Common myeloid progenitor, CD34-positive (primary cell): ENCODE results near the gene OR4E2. TPM values are rescaled to one million over a fixed set of nuclear protein-coding genes. Genes with fewer than 3 reads are reported as not detected.
"Not testable (repeated sequence)": the region's sequence is repeated elsewhere in the genome, so short reads cannot be mapped to it uniquely, and the experiment has no call there.

ENCODE experiments used
- CTCF ChIA-PET: fragments of 350-600 bp; sonication (Branson Sonifier 250); formaldehyde crosslinking; loops from one replicate; lab custom pipeline; 2021; ENCODE audit warnings: antibody characterized with exemption; lab: Charles Lee
- POLR2A ChIA-PET: fragments of 350-600 bp; sonication (Branson Sonifier 250); formaldehyde crosslinking; loops from one replicate; lab custom pipeline; 2021; ENCODE audit warnings: antibody characterized with exemption; lab: Charles Lee
- DNase-seq, 3 donors: peaks; one replicate each; pipeline versions ENCODE4 v3.0.0 to v3.0.0-alpha.2; 2013
- H3K27ac ChIP-seq, 2 experiments: 1 replicate in 1 of 2; 2 replicates in 1 of 2; pipeline ENCODE4 v1.7.0; 2013; ENCODE audit warnings: inconsistent platforms in 2 of 2, low read length in 2 of 2, mild to moderate bottlenecking in 2 of 2, low read depth in 1 of 2, moderate library complexity in 1 of 2; ENCODE audit not compliant: severe bottlenecking in 2 of 2, insufficient read depth in 1 of 2, poor library complexity in 1 of 2
- H3K27me3 ChIP-seq, 5 experiments: replicated peaks in 2 of 5; 1 replicate in 3 of 5; 2 replicates in 2 of 5; pipeline versions ENCODE4 v1.6.1 to v1.7.0; 2013; ENCODE audit warnings: low read length in 4 of 5, mild to moderate bottlenecking in 2 of 5, moderate library complexity in 2 of 5, inconsistent platforms in 1 of 5; ENCODE audit not compliant: insufficient read depth in 5 of 5, control insufficient read depth in 4 of 5
- H3K36me3 ChIP-seq, 4 experiments: 1 replicate in 2 of 4; 2 replicates in 2 of 4; pipeline versions ENCODE4 v1.6.1 to v1.7.0; 2013; ENCODE audit warnings: low read length in 3 of 4, control low read depth in 1 of 4, mild to moderate bottlenecking in 1 of 4; ENCODE audit not compliant: control insufficient read depth in 4 of 4, insufficient read depth in 4 of 4
- H3K4me1 ChIP-seq, 4 experiments: 1 replicate in 3 of 4; 2 replicates in 1 of 4; pipeline versions ENCODE4 v1.6.1 to v1.7.1; 2013; ENCODE audit warnings: low read length in 3 of 4, mild to moderate bottlenecking in 3 of 4, control low read depth in 1 of 4, inconsistent platforms in 1 of 4, moderate library complexity in 1 of 4; ENCODE audit not compliant: control insufficient read depth in 4 of 4, insufficient read depth in 4 of 4; ENCODE audit errors: control extremely low read depth in 1 of 4
- H3K4me3 ChIP-seq, 7 experiments: 1 replicate in 4 of 7; 2 replicates in 3 of 7; pipeline versions ENCODE4 v1.5.1 to v1.7.0; 2013; ENCODE audit warnings: mild to moderate bottlenecking in 7 of 7, low read length in 6 of 7, moderate library complexity in 6 of 7, inconsistent platforms in 2 of 7, low read depth in 2 of 7, control low read depth in 1 of 7; ENCODE audit not compliant: insufficient read depth in 4 of 7, control insufficient read depth in 1 of 7; ENCODE audit errors: extremely low read depth in 1 of 7
- H3K9me3 ChIP-seq, 5 experiments: 1 replicate in 4 of 5; 2 replicates in 1 of 5; pipeline versions ENCODE4 v1.6.1 to v1.7.1; 2013; ENCODE audit warnings: low read length in 4 of 5, mild to moderate bottlenecking in 2 of 5, inconsistent platforms in 1 of 5, low read depth in 1 of 5, moderate library complexity in 1 of 5; ENCODE audit not compliant: control insufficient read depth in 4 of 5, insufficient read depth in 2 of 5; ENCODE audit errors: control extremely low read depth in 1 of 5
- WGBS: methylation state at CpG from one replicate; pipeline ENCODE4 v1.1.5; 2013; ENCODE audit not compliant: insufficient coverage; 5-methylcytosine and 5-hydroxymethylcytosine counted together
- polyA plus RNA-seq: library from polyadenylated mRNA; unstranded; fragments of 120-200 nt; gene quantifications from one replicate; pipeline ENCODE4 v1.2.1, GENCODE V29; 2013

The OR4E2 gene, protein sequence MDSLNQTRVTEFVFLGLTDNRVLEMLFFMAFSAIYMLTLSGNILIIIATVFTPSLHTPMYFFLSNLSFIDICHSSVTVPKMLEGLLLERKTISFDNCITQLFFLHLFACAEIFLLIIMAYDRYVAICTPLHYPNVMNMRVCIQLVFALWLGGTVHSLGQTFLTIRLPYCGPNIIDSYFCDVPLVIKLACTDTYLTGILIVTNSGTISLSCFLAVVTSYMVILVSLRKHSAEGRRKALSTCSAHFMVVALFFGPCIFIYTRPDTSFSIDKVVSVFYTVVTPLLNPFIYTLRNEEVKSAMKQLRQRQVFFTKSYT
- polyA plus RNA-seq: not detected

DNA sequence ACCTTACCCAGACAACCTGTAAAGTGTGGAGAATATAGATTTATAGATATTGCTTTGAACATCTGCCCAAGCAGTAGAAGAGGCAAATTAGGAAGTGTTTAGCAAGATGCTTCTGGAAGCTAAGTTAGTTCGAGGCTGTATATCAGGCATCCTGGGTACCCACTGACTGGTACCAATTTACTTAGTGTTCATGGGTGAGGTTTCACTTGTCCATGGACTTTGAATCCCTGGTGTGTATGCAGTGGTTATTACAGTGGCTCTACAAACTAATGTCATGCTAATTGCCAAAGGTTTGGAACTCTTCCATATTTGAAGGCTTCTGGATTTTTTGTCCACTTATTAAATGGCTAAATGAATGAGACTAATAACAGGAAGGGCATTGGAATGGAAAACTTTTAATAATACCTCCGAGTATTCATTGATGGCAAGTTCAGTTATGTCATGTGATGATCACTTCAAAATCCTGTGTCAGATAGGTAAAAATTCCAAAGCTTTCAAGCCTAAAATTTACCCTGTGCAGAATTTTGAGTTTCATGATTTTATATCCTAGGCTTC is at the start of gene OR4E2:
OR4E2 (plus strand) TSS at position 505 of the 555 bp plus-strand sequence. CDS start 11,248 bp downstream, outside the sequence.
- POLR2A ChIA-PET: no interaction called here
- CTCF ChIA-PET: no interaction called here
- Histone ChIP-seq H3K27me3 (peaks cover 0 to 4% (median 2%) of the 10 kb centered on the region in 5 experiments), H3K27ac (no peak within 1 kb of the TSS), H3K36me3 (no peaks in the 10 kb centered on the region), H3K4me1 (peaks cover 0 to 5% (median 2%) of the 10 kb centered on the region in 4 experiments), H3K4me3 (no peak within 1 kb of the TSS), H3K9me3 (no peaks in the 10 kb centered on the region)
- 88% methylated on average over 1 of the region's 2 CpGs for WGBS
- no peak for DNase-seq

DNA sequence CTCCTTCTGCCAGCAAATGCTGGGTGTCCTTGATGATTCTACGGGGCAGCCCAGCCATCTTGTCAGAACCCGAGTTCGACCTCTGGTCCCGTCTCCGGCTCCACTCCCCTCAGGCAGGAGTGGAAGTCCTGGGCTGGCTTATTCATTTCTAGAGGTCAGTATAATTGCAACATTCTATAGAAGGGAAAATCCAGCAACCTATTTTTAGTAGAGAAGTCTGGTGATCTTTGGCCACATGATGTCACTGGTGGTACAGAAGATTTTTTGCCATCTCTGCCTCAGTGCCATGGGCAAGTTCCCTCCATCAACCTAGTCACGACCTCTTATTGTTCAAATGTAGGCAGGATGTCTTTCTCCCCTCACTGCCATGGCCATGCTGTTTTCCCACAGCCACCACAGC is 41.3 kb upstream of the OR4E2 start:
- Histone ChIP-seq H3K27me3 (peaks cover 0 to 5% (median 1%) of the 10 kb centered on the region in 5 experiments), H3K27ac (no peak overlapping the region), H3K36me3 (no peaks in the 10 kb centered on the region), H3K4me1 (no peaks in the 10 kb centered on the region), H3K9me3 (no peaks in the 10 kb centered on the region), H3K4me3 (no peak overlapping the region)
- WGBS: no CpG with 5 or more reads among the region's 6 CpGs
- no peak for DNase-seq
- ChIA-PET POLR2A (no interaction called here), CTCF (no interaction called here)

DNA sequence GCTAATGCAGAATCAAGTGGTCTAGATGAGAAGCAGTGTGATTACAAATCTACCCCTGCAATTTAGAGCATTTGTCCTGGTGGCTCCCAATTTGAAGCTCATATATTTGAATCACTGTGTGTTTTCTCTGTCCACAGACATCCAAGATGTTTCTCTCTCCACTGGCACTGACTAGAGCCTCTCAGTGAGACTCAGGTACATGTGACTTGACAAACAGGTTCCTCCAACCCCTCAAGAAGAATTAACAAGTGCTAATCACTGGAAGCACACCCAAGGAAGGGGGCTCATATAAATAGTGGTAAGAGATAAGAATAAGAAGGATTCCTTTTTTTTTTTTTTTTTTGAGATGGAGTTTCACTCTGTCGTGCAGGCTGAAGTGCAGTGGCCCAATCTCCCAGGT is 39.4 kb upstream of the OR4E2 start:
- DNase-seq: no peak
- CTCF ChIA-PET: no interaction called here
- Histone ChIP-seq H3K27me3 (peaks cover 0 to 3% (median 1%) of the 10 kb centered on the region in 5 experiments), H3K4me1 (no peaks in the 10 kb centered on the region), H3K27ac (no peak overlapping the region), H3K36me3 (no peaks in the 10 kb centered on the region), H3K4me3 (no peak overlapping the region), H3K9me3 (no peaks in the 10 kb centered on the region)
- POLR2A ChIA-PET: no interaction called here
- no CpG with 5 or more reads among the region's 1 CpG for WGBS

DNA sequence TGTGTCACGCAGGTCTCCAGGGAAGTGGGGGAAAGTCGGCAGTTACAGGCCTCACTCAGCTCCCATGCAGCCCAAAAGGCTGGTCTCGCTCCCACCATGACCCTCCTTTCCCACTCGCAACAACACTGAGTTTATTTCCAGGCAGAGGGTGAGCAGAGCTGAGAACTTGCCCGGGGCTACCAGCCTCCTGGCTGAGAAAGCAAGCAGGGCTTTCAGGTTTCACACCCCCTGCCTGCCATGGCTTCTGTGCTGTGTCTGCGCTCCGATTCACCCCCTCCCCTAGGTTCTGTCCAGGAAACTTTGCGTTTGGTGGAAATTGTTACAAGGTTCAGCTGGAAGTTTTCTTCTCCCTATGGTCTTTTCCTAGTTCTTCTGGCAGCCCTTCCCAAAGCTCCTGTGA is 36.0 kb upstream of the OR4E2 start:
- 97% methylated on average over 7 of the region's 8 CpGs for WGBS
- ChIA-PET POLR2A (no interaction called here), CTCF (no interaction called here)
- no peak for DNase-seq
- peaks cover 0 to 3% (median 0%) of the 10 kb centered on the region in 5 experiments for H3K27me3 ChIP-seq
- no peaks in the 10 kb centered on the region for H3K9me3 ChIP-seq
- H3K36me3 ChIP-seq: no peaks in the 10 kb centered on the region
- no peak overlapping the region for H3K27ac ChIP-seq
- no peak overlapping the region for H3K4me3 ChIP-seq
- no peaks in the 10 kb centered on the region for H3K4me1 ChIP-seq

DNA sequence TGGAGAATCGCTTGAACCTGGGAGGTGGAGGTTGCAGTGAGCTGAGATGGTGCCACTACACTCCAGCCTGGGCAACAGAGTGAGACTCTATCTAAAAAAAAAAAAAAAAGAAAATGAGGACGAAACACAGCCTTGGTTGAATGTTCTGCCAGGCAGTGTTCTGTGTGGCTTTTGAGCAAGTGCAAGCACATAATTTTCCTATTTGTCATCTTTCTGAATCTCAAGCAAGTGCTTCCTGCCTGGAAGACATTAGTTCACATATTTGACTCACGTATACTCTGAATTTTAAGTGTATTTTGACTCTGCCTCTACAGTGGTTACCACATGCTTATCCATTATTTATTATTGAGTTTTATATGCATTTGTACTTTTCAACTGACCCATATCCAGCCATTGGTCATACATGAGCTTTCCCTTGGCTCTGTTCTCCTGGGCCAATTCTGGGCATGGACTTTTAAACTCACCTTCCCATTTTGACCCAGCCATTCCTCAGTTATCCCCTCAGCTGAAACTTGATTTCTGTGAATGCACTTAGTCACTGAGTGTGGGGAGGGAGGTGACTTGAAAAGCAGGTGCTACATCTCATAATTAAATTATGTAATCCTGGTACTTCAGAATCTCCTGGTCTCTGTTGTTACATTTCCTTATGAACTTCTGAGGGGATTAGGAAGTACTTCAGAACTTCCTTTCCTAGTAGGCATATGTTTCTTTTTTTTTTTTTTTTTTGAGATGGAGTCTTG is 27.0 kb upstream of the OR4E2 start:
- Histone ChIP-seq H3K27ac (no peak overlapping the region), H3K27me3 (no peaks in the 10 kb centered on the region), H3K36me3 (no peaks in the 10 kb centered on the region), H3K9me3 (no peaks in the 10 kb centered on the region), H3K4me3 (no peak overlapping the region), H3K4me1 (no peaks in the 10 kb centered on the region)
- POLR2A ChIA-PET: no interaction called here
- WGBS: 100% methylated on average over 1 of the region's 3 CpGs
- DNase-seq: no peak
- CTCF ChIA-PET: no interaction called here

DNA sequence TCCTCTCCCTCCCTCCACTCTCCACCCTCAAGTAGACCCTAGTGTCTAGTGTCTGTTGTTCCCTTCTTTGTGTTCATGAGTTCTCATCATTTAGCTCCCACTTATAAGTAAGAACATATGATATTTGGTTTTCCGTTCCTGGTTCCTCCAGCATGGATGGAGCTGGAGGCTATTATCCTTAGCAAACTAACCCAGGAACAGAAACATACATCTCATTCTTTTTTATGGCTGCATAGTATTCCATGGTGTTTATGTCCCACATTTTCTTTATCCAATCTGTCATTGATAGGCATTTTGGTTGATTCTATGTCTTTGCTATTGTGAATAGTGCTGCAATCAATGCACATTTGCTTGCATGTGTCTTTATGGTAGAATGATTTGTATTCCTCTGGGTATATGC is 23.1 kb upstream of the OR4E2 start:
- H3K27ac ChIP-seq, H3K27me3 ChIP-seq, POLR2A ChIA-PET, H3K36me3 ChIP-seq, DNase-seq, H3K9me3 ChIP-seq, H3K4me1 ChIP-seq, H3K4me3 ChIP-seq: not testable (repeated sequence)
- CTCF ChIA-PET: interaction anchor here (1.1 kb wide), 1 partner anchor 646 kb away, joined by 3 read pairs; no protein-coding TSS in a partner anchor
- WGBS: 100% methylated on average over 1 of the region's 1 CpG

DNA sequence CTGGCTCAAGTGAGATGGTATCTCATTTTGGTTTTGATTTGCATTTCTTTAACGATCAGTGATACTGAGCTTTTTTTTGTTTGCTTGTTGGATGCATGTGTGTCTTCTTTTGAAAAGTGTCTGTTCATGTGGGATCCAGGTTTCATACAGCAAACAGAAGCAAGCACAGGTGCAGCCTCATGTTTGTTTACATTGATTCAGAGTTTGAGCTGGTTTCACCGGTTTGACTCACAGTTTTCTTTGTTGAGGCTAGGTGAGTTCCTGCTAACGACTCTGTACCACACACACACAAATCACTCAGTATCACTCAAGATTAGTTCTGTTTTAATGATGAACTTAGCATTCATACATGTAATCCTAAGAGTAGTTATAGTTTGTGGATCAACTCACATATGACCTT is 22.6 kb upstream of the OR4E2 start:
- Histone ChIP-seq H3K27me3 (no peaks in the 10 kb centered on the region), H3K4me3 (no peak overlapping the region), H3K9me3 (peaks cover 0 to 1% (median 0%) of the 10 kb centered on the region in 5 experiments), H3K36me3 (no peaks in the 10 kb centered on the region), H3K27ac (no peak overlapping the region), H3K4me1 (no peaks in the 10 kb centered on the region)
- 100% methylated on average over 1 of the region's 3 CpGs for WGBS
- ChIA-PET CTCF (no interaction called here), POLR2A (no interaction called here)
- no peak for DNase-seq
